A549 treated with dexamethasone at 1 μM for 4 hours (cell line): ENCODE data around the gene CENPP. TPM values are rescaled to one million over a fixed set of nuclear protein-coding genes. Genes with fewer than 3 reads are reported as not detected.

Source experiments
- total RNA-seq: library from RNA; stranded (reverse); fragments of 200-300 nt; extraction: Qiagen RNA extraction; gene quantifications from 5 replicates; pipeline ENCODE4 v1.2.3, GENCODE V29; 2022

Gene CENPP
- 5.0 to 9.1 TPM (median 8.6 TPM) in 5 replicates for total RNA-seq

GRCh38 chr9:92325269-92325990 lies at the start of gene CENPP, which contains the start of gene NOL8:
Gene CENPP, plus strand, starts transcription at chr9:92325953.
Gene NOL8, minus strand, starts transcription at chr9:92325350. Its CDS starts 1,189 bp downstream, at chr9:92324161.

DNA sequence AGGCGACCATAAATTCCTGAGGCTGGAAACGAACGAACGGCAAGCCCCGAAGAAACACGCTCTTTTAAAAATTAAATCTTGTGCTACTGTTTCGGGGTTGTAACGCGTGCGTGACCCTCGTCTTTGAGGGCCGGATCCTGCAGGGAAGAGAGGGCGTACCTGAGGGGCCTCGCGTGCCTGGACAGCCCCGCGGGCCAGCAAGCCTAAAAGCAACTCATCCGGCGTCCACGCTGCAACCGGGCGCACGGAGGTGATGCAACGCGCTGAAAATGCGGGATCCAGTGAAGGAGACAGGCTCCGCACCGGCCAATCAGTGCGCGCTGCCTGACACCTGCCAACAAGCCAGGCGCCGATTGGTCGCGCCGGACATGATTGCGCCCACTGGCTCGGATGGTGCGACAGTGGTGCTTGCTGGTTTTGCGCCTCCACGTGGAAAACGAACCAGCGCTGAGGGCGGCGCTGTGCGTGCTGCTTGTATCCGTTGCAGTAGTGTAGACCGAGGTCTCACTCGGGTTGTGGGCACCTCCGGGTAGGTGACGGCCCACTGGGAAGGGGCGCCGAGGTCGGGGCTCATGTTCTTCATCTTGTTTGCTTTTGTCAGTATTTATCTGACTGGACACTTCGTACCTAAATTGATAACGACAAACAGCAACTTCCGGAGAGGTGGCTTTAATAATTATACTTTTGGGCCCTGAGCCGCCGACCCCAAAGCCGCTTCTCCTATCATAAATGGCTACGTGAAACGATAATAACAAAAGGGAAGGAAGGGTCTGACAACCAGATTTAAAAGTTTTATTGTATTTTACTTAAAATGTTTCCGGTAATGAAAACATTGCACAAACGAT lies 32.1 kb upstream of the CENPP start, which contains the start of gene IARS1:
TSS of gene IARS1 (minus strand) at position 246 of the 845 bp plus-strand sequence. CDS start 4,278 bp downstream, outside the sequence.

GRCh38 chr9:92404042-92404836 lies 78.5 kb downstream of the CENPP start, which contains the start of gene OGN:
Gene OGN, minus strand, starts transcription at chr9:92404578. Its CDS starts 1,171 bp downstream, at chr9:92403407.

GRCh38 chr9:92424340-92424739 lies 98.6 kb downstream of the CENPP start, which contains the start of gene OMD:
Gene OMD, minus strand, starts transcription at chr9:92424471. Its CDS starts 6,913 bp downstream, at chr9:92417558.

GRCh38 chr9:92482329-92482728 lies 156.6 kb downstream of the CENPP start, which contains the start of gene ASPN:
Gene ASPN, minus strand, starts transcription at chr9:92482506.

GRCh38 chr9:92535940-92536850 lies 210.4 kb downstream of the CENPP start, which contains the start of gene ECM2:
Gene ECM2, minus strand, starts transcription at chr9:92535990. Its CDS starts 13,124 bp downstream, at chr9:92522866.

Other genes with a start within 250 kb of the CENPP start
- gene SPTLC1, start 210.5 kb upstream of the CENPP start, total RNA-seq: 59.0 to 72.1 TPM (median 67.4 TPM) in 5 replicates
- gene IARS1, start 32.3 kb upstream of the CENPP start, total RNA-seq: 105 to 124 TPM (median 108 TPM) in 5 replicates
- gene NOL8, start 603 bp upstream of the CENPP start, total RNA-seq: 28.2 to 38.1 TPM (median 31.6 TPM) in 5 replicates
- not detected in 5 replicates for gene OGN, start 78.6 kb downstream of the CENPP start, total RNA-seq
- gene OMD, start 98.5 kb downstream of the CENPP start, total RNA-seq: not detected in 5 replicates
- not detected in 5 replicates for gene ASPN, start 156.6 kb downstream of the CENPP start, total RNA-seq
- gene ECM2, start 210.0 kb downstream of the CENPP start, total RNA-seq: 0.08 to 0.11 TPM (median 0.11 TPM) in 5 replicates